A549 treated with Hydrocortisone at 1 μM for 4 hours (cell line): ENCODE results near the gene ZNF281. TPM values are rescaled to one million over a fixed set of nuclear protein-coding genes. Genes with fewer than 3 reads are reported as not detected.

ENCODE experiments used
- total RNA-seq: library from RNA; stranded (reverse); fragments of 200-300 nt; extraction: Qiagen RNA extraction; gene quantifications from 5 replicates; pipeline ENCODE4 v1.2.3, GENCODE V29; 2022

The ZNF281 gene, protein sequence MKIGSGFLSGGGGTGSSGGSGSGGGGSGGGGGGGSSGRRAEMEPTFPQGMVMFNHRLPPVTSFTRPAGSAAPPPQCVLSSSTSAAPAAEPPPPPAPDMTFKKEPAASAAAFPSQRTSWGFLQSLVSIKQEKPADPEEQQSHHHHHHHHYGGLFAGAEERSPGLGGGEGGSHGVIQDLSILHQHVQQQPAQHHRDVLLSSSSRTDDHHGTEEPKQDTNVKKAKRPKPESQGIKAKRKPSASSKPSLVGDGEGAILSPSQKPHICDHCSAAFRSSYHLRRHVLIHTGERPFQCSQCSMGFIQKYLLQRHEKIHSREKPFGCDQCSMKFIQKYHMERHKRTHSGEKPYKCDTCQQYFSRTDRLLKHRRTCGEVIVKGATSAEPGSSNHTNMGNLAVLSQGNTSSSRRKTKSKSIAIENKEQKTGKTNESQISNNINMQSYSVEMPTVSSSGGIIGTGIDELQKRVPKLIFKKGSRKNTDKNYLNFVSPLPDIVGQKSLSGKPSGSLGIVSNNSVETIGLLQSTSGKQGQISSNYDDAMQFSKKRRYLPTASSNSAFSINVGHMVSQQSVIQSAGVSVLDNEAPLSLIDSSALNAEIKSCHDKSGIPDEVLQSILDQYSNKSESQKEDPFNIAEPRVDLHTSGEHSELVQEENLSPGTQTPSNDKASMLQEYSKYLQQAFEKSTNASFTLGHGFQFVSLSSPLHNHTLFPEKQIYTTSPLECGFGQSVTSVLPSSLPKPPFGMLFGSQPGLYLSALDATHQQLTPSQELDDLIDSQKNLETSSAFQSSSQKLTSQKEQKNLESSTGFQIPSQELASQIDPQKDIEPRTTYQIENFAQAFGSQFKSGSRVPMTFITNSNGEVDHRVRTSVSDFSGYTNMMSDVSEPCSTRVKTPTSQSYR
- 37.4 to 58.9 TPM (median 47.3 TPM) in 5 replicates for total RNA-seq

GRCh38 chr1:200409761-200410565 is at the start of gene ZNF281:
TSS of gene ZNF281 (minus strand) at chr1:200410036. CDS start at chr1:200409705, 331 bp downstream.

Other genes starting within 250 kb of the ZNF281 start
- 6.5 to 12.2 TPM (median 9.9 TPM) in 5 replicates for gene KIF14, start 210.7 kb upstream of the ZNF281 start, total RNA-seq